GM23338 (cell line): ENCODE data around the gene PKN3.

Source experiments
- CREB1 ChIP-seq: fragments of 250-450 bp; sonication (Bioruptor Pico); IDR thresholded peaks from 2 replicates; pipeline ENCODE4 v1.5.0; 2020; ENCODE audit warnings: low read depth, mild to moderate bottlenecking, moderate library complexity
- EZH2 ChIP-seq: fragments of 200-600 bp; sonication (generic); IDR thresholded peaks from one replicate; pipeline ENCODE4 v1.8.0; 2017; ENCODE audit warnings: antibody characterized with exemption, mild to moderate bottlenecking, low read depth; ENCODE audit not compliant: unreplicated experiment
- EZH2phosphoT487 ChIP-seq: fragments of 200-600 bp; sonication (generic); IDR thresholded peaks from one replicate; pipeline ENCODE4 v1.8.1; 2018; ENCODE audit warnings: antibody characterized with exemption; ENCODE audit not compliant: unreplicated experiment
- JUNB ChIP-seq: IDR thresholded peaks from one replicate; pipeline ENCODE4 v1.6.1; 2016; ENCODE audit warnings: antibody characterized with exemption; ENCODE audit not compliant: unreplicated experiment
- NANOG ChIP-seq: IDR thresholded peaks from 2 replicates; pipeline ENCODE4 v1.6.1; 2016; ENCODE audit warnings: antibody characterized with exemption, borderline replicate concordance
- POLR2AphosphoS5 ChIP-seq: IDR thresholded peaks from 2 replicates; pipeline ENCODE4 v1.6.1; 2016; ENCODE audit warnings: antibody characterized with exemption, low read depth
- STAT1 ChIP-seq: IDR thresholded peaks from one replicate; pipeline ENCODE4 v1.6.1; 2016; ENCODE audit warnings: antibody characterized with exemption; ENCODE audit not compliant: unreplicated experiment
- ZNF114 ChIP-seq: fragments of 250-450 bp; sonication (Bioruptor Pico); IDR thresholded peaks from 2 replicates; pipeline ENCODE4 v1.5.0; 2020; ENCODE audit warnings: mild to moderate bottlenecking, moderate library complexity
- ZNF331 ChIP-seq: fragments of 250-450 bp; sonication (Bioruptor Pico); IDR thresholded peaks from 2 replicates; pipeline ENCODE4 v1.5.0; 2020; ENCODE audit warnings: low read depth, mild to moderate bottlenecking, moderate library complexity
- TF ChIP-seq, protein P1 (sequence below), 2 experiments: fragments of 200-600 bp in 1 of 2; sonication (generic) in 1 of 2; conservative IDR thresholded peaks; 2 replicates each; pipeline versions ENCODE4 v1.5.1 to v1.6.1; 2016 to 2017; ENCODE audit warnings: antibody characterized with exemption in 2 of 2, low read depth in 2 of 2, mild to moderate bottlenecking in 2 of 2, moderate library complexity in 1 of 2
- TF ChIP-seq, protein P2 (sequence below): IDR thresholded peaks from one replicate; pipeline ENCODE4 v1.6.1; 2018; ENCODE audit warnings: antibody characterized with exemption; ENCODE audit not compliant: unreplicated experiment
- TF ChIP-seq, protein P3 (sequence below): IDR thresholded peaks from 2 replicates; pipeline ENCODE4 v1.6.1; 2016; ENCODE audit warnings: antibody characterized with exemption
- TF ChIP-seq, protein P4 (sequence below): fragments of 250-450 bp; sonication (Bioruptor Pico); IDR thresholded peaks from 2 replicates; pipeline ENCODE4 v1.5.0; 2020; ENCODE audit warnings: mild to moderate bottlenecking, moderate library complexity

DNA sequence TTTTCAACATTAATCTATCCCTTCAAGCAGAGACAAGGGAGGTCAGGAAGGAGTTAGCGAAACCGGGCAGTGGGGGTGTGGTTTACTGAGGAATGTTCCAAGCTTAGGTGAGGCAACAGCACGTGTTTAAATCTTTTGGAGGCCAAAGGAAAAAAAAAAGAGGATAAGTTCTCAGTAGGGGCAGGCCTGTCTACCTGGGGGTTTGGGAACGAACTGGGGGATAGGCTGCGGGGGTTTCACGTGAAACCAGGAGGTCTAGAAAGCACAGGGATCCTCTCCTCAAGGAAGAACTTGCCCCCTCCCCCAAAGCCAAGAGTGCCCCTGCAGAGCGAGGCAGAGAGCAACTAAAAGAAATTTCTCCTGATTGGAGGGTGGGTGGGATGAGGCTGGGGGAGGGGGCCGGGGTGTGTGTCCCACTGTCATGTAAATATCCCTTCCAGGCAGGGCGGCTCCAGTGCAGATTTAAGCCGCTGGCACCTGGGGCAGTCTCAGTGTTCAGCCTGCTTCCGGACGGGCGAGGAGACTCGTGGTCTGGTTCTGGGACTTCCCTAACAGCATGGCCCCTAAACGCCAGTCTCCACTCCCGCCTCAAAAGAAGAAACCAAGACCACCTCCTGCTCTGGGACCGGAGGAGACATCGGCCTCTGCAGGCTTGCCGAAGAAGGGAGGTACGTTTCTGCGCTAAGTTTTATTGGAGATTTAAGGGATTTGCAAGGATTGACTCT, 18.8 kb upstream of the PKN3 start:
- TF ChIP-seq POLR2AphosphoS5: peak; percentile 99
- TF ChIP-seq, protein P1, sequence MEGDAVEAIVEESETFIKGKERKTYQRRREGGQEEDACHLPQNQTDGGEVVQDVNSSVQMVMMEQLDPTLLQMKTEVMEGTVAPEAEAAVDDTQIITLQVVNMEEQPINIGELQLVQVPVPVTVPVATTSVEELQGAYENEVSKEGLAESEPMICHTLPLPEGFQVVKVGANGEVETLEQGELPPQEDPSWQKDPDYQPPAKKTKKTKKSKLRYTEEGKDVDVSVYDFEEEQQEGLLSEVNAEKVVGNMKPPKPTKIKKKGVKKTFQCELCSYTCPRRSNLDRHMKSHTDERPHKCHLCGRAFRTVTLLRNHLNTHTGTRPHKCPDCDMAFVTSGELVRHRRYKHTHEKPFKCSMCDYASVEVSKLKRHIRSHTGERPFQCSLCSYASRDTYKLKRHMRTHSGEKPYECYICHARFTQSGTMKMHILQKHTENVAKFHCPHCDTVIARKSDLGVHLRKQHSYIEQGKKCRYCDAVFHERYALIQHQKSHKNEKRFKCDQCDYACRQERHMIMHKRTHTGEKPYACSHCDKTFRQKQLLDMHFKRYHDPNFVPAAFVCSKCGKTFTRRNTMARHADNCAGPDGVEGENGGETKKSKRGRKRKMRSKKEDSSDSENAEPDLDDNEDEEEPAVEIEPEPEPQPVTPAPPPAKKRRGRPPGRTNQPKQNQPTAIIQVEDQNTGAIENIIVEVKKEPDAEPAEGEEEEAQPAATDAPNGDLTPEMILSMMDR (conservative IDR thresholded peaks at IDR 0.05; ENCODE audit: low read depth in 2 of 2): no peak
- no peak for TF ChIP-seq EZH2phosphoT487
- TF ChIP-seq EZH2: no peak
- TF ChIP-seq JUNB: peak; percentile 44
- no peak for TF ChIP-seq ZNF114 (CRISPR knock-in tag)
- TF ChIP-seq, protein P2, sequence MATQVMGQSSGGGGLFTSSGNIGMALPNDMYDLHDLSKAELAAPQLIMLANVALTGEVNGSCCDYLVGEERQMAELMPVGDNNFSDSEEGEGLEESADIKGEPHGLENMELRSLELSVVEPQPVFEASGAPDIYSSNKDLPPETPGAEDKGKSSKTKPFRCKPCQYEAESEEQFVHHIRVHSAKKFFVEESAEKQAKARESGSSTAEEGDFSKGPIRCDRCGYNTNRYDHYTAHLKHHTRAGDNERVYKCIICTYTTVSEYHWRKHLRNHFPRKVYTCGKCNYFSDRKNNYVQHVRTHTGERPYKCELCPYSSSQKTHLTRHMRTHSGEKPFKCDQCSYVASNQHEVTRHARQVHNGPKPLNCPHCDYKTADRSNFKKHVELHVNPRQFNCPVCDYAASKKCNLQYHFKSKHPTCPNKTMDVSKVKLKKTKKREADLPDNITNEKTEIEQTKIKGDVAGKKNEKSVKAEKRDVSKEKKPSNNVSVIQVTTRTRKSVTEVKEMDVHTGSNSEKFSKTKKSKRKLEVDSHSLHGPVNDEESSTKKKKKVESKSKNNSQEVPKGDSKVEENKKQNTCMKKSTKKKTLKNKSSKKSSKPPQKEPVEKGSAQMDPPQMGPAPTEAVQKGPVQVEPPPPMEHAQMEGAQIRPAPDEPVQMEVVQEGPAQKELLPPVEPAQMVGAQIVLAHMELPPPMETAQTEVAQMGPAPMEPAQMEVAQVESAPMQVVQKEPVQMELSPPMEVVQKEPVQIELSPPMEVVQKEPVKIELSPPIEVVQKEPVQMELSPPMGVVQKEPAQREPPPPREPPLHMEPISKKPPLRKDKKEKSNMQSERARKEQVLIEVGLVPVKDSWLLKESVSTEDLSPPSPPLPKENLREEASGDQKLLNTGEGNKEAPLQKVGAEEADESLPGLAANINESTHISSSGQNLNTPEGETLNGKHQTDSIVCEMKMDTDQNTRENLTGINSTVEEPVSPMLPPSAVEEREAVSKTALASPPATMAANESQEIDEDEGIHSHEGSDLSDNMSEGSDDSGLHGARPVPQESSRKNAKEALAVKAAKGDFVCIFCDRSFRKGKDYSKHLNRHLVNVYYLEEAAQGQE: no peak
- TF ChIP-seq, protein P3, sequence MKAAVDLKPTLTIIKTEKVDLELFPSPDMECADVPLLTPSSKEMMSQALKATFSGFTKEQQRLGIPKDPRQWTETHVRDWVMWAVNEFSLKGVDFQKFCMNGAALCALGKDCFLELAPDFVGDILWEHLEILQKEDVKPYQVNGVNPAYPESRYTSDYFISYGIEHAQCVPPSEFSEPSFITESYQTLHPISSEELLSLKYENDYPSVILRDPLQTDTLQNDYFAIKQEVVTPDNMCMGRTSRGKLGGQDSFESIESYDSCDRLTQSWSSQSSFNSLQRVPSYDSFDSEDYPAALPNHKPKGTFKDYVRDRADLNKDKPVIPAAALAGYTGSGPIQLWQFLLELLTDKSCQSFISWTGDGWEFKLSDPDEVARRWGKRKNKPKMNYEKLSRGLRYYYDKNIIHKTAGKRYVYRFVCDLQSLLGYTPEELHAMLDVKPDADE: peak; percentile 52; the same call in 1 of the 2 replicates
- TF ChIP-seq ZNF331: no peak
- TF ChIP-seq CREB1 (CRISPR knock-in tag): no peak
- peak; percentile 59; the same call in 1 of the 2 replicates for TF ChIP-seq NANOG
- TF ChIP-seq, protein P4, sequence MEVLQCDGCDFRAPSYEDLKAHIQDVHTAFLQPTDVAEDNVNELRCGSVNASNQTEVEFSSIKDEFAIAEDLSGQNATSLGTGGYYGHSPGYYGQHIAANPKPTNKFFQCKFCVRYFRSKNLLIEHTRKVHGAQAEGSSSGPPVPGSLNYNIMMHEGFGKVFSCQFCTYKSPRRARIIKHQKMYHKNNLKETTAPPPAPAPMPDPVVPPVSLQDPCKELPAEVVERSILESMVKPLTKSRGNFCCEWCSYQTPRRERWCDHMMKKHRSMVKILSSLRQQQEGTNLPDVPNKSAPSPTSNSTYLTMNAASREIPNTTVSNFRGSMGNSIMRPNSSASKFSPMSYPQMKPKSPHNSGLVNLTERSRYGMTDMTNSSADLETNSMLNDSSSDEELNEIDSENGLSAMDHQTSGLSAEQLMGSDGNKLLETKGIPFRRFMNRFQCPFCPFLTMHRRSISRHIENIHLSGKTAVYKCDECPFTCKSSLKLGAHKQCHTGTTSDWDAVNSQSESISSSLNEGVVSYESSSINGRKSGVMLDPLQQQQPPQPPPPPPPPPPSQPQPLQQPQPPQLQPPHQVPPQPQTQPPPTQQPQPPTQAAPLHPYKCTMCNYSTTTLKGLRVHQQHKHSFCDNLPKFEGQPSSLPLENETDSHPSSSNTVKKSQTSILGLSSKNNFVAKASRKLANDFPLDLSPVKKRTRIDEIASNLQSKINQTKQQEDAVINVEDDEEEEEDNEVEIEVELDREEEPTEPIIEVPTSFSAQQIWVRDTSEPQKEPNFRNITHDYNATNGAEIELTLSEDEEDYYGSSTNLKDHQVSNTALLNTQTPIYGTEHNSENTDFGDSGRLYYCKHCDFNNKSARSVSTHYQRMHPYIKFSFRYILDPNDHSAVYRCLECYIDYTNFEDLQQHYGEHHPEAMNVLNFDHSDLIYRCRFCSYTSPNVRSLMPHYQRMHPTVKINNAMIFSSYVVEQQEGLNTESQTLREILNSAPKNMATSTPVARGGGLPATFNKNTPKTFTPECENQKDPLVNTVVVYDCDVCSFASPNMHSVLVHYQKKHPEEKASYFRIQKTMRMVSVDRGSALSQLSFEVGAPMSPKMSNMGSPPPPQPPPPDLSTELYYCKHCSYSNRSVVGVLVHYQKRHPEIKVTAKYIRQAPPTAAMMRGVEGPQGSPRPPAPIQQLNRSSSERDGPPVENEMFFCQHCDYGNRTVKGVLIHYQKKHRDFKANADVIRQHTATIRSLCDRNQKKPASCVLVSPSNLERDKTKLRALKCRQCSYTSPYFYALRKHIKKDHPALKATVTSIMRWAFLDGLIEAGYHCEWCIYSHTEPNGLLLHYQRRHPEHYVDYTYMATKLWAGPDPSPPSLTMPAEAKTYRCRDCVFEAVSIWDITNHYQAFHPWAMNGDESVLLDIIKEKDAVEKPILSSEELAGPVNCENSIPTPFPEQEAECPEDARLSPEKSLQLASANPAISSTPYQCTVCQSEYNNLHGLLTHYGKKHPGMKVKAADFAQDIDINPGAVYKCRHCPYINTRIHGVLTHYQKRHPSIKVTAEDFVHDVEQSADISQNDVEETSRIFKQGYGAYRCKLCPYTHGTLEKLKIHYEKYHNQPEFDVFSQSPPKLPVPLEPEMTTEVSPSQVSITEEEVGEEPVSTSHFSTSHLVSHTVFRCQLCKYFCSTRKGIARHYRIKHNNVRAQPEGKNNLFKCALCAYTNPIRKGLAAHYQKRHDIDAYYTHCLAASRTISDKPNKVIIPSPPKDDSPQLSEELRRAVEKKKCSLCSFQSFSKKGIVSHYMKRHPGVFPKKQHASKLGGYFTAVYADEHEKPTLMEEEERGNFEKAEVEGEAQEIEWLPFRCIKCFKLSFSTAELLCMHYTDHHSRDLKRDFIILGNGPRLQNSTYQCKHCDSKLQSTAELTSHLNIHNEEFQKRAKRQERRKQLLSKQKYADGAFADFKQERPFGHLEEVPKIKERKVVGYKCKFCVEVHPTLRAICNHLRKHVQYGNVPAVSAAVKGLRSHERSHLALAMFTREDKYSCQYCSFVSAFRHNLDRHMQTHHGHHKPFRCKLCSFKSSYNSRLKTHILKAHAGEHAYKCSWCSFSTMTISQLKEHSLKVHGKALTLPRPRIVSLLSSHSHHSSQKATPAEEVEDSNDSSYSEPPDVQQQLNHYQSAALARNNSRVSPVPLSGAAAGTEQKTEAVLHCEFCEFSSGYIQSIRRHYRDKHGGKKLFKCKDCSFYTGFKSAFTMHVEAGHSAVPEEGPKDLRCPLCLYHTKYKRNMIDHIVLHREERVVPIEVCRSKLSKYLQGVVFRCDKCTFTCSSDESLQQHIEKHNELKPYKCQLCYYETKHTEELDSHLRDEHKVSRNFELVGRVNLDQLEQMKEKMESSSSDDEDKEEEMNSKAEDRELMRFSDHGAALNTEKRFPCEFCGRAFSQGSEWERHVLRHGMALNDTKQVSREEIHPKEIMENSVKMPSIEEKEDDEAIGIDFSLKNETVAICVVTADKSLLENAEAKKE (CRISPR knock-in tag): no peak
- TF ChIP-seq STAT1: no peak
